ENCODE measurements around the gene LSM3. TPM values are rescaled to one million over a fixed set of nuclear protein-coding genes. Genes with fewer than 3 reads are reported as not detected.

The LSM3 gene
- total RNA-seq, 1 donor from 2014 or later = 9.5 TPM

GRCh38 chr3:14206548-14207177 is 28.0 kb downstream of the LSM3 start:
- Histone ChIP-seq H3K27ac (no peak overlapping the region), H3K27me3 (ENCODE audit: low read depth) (no peaks in the 10 kb centered on the region), H3K4me1 (peaks cover 32% of the 10 kb centered on the region), H3K9me3 (no peaks in the 10 kb centered on the region), H3K4me3 (no peak overlapping the region), H3K36me3 (no peaks in the 10 kb centered on the region)
- intact Hi-C loops (cut with DNase I) = no loop called here
- no peak for DNase-seq
- ATAC-seq = no peak
- no peak for TF ChIP-seq CTCF (IDR thresholded peaks at IDR 0.05)

GRCh38 chr3:14208168-14208567 is 29.6 kb downstream of the LSM3 start:
- DNase-seq (no peak), ATAC-seq (no peak)
- Histone ChIP-seq H3K36me3 (no peaks in the 10 kb centered on the region), H3K27me3 (ENCODE audit: low read depth) (no peaks in the 10 kb centered on the region), H3K27ac (no peak overlapping the region), H3K9me3 (no peaks in the 10 kb centered on the region), H3K4me3 (no peak overlapping the region), H3K4me1 (peaks cover 18% of the 10 kb centered on the region)
- TF ChIP-seq CTCF (IDR thresholded peaks at IDR 0.05) = no peak
- intact Hi-C loops (cut with DNase I) = no loop called here

GRCh38 chr3:14208977-14209394 is 30.4 kb downstream of the LSM3 start:
- TF ChIP-seq CTCF (IDR thresholded peaks at IDR 0.05) = no peak
- DNase-seq (no peak), ATAC-seq (no peak)
- Histone ChIP-seq H3K27ac (no peak overlapping the region), H3K36me3 (no peaks in the 10 kb centered on the region), H3K27me3 (ENCODE audit: low read depth) (no peaks in the 10 kb centered on the region), H3K9me3 (no peaks in the 10 kb centered on the region), H3K4me1 (peaks cover 10% of the 10 kb centered on the region), H3K4me3 (no peak overlapping the region)
- intact Hi-C loops (cut with DNase I) = no loop called here

- intact Hi-C loops (cut with DNase I) = no loop called here
These were observed 31.1 kb downstream of the LSM3 start for GRCh38 chr3:14209581-14210289.

GRCh38 chr3:14210290-14210688 is 31.7 kb downstream of the LSM3 start:
- Histone ChIP-seq H3K4me1 (no peaks in the 10 kb centered on the region), H3K36me3 (no peaks in the 10 kb centered on the region), H3K4me3 (no peak overlapping the region), H3K9me3 (no peaks in the 10 kb centered on the region), H3K27ac (no peak overlapping the region), H3K27me3 (ENCODE audit: low read depth) (no peaks in the 10 kb centered on the region)
- ATAC-seq (no peak), DNase-seq (no peak)
- intact Hi-C loops (cut with DNase I) = no loop called here
- TF ChIP-seq CTCF (IDR thresholded peaks at IDR 0.05) = no peak

More at GRCh38 chr3:14209581-14210289, 31.1 kb downstream of the LSM3 start:
- DNase-seq = no peak
- Histone ChIP-seq H3K9me3 (no peaks in the 10 kb centered on the region), H3K36me3 (no peaks in the 10 kb centered on the region), H3K4me1 (peaks cover 4% of the 10 kb centered on the region), H3K4me3 (no peak overlapping the region), H3K27ac (no peak overlapping the region), H3K27me3 (ENCODE audit: low read depth) (no peaks in the 10 kb centered on the region)
- no peak for TF ChIP-seq CTCF (IDR thresholded peaks at IDR 0.05)
- ATAC-seq = no peak

Measured in lower lobe of right lung (tissue), 2 donors.